Left hindlimb (tissue), 1 donor: Measurements from ENCODE around the gene SRD5A1.
"Not testable (repeated sequence)": the region's sequence is repeated elsewhere in the genome, so short reads cannot be mapped to it uniquely, and the experiment has no call there.

ENCODE experiments used
- DNase-seq: peaks from one replicate; pipeline ENCODE4 v3.0.0-alpha.2; 2018

Gene SRD5A1

DNA sequence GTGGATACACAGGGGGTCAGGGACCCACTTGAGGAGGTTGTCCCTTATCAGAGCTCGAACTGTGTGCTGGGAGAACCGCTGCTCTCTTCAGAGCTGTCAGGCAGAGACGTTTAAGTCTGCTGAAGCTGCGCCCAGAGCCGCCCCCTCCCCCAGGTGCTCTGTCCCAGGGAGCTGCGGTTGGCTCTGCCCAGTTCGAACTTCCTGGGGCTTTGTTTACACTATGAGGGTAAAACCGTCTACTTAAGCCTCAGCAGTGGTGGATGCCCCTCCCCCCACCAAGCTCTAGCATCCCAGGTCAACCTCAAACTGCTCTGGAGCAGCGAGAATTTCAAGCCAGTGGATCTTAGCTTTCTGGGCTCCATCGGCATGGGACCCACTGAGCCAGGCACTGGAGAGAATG is 15.9 kb downstream of the SRD5A1 start:
- no peak for DNase-seq

DNA sequence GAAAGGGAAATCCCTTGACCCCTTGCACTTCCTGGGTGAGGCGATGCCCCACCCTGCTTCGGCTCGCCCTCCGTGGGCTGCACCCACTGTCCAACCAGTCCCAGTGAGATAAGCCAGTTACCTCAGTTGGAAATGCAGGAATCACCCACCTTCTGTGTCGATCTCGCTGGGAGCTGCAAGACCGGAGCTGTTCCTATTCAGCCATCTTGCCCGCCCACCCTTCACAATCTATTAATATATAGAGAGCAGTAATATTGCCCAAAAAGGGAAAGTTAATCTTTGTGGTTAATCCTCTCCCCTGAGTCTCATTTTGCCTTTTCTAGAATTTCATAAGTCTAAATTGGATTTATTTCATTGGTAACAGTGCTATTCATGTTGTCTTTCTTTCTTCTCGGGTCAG is 16.4 kb downstream of the SRD5A1 start:
- no peak for DNase-seq

DNA sequence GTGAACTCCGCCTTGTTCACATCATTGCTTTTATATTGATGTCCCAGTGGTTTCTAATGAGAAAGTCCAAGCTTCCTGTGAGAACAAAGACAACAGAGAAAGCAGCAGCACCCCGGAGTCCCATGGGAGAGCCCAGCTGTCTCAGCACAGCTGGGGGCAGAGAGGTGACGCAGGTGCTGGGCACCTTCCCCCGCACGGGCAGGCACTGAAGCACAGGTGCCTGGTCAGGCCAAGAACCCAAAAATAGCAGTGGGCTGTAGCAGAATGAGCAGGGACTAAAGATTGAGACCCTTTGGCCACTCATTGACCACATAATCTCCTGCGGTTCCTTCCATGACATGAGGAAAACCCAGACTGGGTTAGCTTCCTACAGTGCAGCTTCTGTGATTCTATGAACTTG is 18.8 kb downstream of the SRD5A1 start:
- DNase-seq: no peak

DNA sequence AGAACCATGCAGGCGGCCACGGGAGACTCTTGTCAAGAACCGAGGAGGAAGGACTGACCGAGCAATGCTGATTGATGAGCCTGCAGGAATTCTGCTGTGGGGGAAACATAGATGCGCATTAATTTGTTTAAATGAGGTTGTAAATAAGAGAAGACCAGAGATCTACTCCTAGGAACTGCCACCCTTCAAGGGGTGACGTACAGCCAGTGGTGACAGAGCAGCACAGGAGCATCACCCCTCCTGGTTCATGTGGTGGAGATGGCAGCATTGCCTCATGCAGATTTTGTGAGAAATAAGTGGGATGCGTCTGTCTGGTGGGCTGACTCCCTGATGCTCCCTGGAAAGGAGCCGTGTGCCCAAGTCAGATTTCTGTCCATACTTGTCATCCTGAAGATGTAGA is 22.2 kb downstream of the SRD5A1 start:
- no peak for DNase-seq

DNA sequence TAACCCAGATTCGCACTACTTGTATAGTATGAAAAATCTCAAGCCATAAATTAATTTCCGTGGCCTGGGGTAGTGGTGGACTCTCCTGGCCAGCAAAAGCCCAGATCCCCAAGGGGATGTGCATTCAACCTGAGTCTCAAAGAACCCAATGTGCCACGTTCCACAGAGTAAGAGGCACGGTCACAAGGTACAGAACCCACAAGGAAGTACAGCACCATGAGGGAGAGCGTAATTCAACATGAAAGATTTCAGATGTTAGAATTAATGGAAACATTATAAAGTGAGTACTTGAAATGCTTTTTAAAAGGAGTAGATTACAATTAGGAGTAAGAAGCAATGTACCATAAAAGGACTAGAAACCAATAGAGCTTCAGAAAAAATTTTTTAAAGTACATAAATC is 23.4 kb downstream of the SRD5A1 start:
- DNase-seq: no peak

DNA sequence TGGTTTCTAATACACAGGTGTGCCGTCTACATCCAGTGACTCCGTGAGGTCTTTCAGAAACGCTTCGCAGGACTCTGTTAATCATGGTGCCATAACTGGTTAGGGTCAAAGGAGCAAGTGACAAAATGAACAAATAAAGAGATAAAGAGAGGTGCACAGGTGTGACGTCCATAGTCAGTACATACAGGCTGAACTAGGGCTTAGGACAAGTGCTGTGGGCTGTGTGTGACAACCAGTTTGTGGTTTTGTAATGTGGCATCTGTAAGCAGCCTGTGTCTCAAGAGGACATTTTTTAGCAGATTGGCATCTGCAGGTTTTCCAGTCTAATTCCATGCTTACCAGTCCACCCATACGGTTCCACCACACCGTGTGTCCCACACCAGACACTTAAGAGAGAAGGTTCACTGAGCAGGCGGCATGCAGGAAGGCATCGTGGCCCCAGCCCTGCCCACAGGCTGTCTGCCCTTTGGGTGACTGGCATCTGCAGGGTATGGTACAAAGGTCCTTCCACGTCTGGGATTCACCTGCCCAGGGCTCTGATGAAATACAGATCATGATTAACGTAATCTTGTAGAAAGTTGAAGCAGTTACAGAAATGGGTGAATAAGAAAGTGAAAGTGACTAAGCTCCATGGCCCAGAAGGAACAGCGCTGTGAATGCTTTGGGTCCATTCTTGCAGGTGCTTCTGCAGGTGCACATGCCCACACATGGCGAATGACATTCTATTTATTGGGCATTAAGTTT is 26.9 kb downstream of the SRD5A1 start:
- no peak for DNase-seq

DNA sequence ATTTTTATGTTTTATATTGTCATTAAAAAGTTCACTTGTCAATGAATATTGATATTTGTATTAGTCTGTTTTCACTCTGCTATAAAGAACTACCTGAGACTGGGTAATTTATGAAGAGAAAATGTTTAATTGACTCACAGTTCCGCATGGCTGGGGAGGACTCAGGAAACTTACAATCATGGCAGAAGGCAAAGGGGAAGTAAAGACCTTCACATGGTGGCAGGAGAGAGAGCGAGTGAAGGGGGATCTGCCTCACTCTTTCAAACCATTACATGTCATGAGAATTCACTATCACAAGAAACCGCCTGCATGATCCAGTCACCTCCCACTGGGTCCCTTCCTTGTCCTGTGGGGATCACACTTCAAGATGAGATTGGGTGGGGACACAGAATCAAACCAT is 27.4 kb downstream of the SRD5A1 start:
- DNase-seq: no peak

DNA sequence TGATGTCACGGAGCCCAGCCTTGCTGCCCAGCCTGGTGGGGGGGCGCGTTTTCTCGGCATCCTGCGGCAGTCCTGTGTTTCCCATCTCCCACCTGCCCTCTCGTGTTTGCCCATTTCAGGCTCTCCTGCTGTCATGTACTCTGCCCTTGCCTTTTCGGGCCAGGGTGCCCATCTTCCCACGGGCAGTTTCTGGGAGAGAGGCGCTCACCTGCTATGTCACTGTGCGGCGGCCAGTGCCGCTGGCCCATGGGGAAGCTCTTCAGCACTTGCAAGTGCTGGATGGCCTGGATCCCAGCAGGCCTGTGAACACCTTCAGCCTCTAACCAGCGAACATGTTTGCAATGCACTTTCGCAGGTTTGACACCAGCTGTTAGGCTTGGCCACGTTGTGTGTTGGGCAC is 33.5 kb downstream of the SRD5A1 start:
- no peak for DNase-seq

DNA sequence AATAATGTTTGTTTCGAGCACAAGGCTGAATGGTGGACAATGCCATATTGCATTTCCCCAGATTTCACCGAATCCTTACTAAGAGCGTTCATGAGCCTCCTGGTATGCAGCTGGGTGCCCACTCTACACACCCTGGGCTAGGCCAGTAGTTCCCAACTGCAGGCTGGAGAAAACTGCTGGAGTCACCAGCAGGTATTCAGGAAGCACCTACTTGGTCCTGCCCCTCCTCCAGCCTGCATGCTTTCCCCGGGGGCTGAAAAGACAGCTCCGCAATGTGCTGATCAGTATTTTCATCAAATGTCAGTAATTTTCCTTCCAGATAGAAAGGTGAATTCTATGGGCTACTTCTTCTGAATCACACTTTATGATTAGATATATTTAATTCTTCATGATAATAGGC is 34.4 kb downstream of the SRD5A1 start:
- DNase-seq: no peak

DNA sequence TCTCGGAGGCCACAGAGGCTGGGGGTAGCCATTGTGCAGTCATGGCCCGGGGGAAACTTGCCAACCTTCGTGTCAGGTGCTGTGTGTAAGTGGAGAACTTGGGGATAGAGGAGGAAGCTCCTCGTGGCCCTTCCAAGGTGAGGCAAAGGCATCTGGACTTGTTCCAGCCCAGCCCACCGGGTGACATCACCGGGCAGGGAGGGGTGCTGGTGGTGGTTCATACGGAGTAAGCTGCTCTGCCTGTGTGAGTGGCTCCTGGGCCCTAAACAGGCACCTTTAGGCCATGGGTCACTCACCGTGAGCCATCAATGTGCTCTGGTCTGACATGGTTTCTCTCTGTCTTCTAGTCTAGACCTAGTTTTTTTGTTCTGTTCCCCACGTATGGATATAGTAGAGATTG is 35.5 kb downstream of the SRD5A1 start:
- not testable (repeated sequence) for DNase-seq

DNA sequence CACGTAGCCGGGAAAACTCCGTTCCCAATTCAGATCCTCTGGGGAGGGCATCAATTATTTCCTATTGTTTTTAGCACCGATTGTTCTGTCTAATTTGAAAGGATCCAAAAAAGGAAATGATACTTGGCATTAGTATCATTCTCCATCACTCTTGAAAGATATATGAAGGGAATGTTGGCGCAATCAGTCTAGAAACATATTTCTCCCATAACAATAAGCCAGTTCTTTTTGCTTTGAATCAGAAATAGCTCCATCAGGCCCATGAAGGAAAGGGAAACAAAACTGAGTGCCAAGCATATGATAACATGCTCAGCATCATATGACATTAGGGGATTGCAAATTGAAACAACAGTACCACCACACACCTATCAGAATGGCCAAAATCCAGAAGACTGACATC is 39.8 kb downstream of the SRD5A1 start:
- DNase-seq: no peak

DNA sequence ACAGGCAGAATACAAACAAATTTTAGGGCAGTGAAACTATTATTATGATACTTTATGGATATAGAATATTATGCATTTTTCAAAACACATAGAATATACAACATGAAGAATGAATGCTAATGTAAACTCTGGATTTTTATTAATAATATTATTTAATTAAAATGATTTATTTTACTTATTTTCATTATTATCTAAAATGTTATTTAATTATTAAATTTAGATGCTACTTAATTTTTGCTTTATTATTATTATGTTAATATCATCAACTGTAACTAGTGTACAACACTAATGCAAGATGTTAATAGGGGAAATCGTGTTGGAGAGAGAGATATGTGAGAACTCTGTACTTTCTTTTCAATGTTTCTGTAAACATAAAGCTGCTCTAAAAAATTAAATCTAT is 40.7 kb downstream of the SRD5A1 start:
- DNase-seq: no peak

DNA sequence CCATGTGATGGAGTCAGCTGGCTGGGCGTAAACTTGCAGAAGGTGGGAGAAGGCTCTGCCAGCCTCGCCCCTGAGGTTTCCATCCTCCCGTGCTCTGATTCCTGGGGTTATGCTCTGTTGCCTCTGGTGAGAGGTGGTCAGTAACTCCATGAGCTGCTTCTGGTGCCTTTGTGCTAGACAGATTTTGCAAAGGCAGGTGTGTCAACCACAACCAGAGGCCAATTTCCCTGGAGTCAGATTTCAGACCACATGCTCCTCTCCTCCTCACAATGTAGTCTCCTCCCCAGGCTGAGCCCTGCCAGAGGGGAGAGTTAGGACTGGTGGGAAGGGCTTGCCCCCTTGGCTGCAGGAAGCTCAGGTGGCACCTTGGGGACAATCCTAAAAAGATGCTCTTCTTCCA is 41.2 kb downstream of the SRD5A1 start:
- no peak for DNase-seq

DNA sequence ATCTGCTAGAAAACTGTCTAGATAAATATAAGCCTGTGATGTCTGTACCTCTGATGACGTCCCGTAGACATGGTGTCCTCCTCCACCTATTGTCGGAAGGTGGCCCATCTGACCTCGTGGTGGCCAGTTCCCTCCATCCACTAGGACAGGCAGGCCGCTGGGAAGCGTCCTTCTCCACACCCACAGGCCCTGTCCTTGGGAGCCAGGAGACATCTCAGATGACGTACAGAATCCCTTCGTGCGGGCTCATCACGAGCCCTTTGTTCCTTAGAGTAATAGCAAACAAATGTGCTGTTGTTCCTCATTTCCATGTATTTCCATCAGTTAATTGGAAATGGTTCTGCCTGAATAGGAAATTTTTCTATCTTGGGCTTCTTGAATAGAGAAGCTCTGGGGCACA is 41.6 kb downstream of the SRD5A1 start:
- no peak for DNase-seq

DNA sequence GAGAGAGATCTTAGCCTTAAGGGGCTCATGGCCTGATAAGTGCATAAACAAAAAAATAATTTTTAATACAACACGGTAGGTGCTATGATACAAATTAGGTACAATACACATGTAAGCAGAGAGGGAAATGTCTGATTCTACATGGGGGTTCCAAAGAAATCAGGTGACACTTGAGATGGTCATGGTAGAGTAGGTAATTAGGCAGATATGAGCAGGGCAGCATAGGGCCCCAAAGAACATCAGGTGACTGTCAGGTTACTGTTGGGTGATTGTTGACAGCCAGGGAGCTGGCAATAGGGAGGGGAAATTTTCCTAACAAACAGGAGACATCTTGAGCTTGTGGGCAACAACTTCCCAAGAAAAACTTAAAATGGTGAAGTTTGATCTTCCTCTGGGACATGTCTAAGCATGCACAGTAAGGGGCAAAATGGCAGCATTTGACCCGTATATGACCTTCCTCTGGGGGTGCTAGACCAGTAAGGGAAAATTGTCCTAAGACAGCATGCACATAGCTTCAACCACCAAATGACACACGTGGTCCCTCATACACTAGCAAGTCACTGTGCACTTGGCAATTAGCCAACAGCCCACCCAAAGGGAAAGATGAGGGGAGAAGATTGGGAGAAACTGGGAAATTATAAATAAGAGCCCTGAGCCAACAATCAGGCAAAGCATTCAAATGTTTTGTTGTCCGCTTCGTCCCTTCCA is 42.7 kb downstream of the SRD5A1 start:
- DNase-seq: no peak

DNA sequence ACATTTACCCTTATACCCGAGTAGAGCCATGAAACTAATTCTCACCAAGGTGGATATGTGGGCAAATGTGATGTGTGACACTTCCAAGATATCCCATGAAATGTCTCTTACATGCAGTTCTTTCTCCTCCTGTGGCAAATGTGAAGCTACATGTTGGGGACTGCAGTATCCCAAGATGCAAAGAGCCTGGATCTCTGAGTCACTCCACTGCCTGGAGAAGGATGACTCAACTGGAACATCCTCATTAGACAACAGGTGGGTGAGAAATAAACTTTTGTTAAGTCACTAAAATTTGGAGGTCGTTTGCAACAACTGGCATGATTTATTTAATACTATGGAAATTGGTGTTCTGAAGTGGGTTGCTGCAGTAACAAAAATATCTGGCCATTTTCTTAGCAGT is 43.5 kb downstream of the SRD5A1 start:
- no peak for DNase-seq

DNA sequence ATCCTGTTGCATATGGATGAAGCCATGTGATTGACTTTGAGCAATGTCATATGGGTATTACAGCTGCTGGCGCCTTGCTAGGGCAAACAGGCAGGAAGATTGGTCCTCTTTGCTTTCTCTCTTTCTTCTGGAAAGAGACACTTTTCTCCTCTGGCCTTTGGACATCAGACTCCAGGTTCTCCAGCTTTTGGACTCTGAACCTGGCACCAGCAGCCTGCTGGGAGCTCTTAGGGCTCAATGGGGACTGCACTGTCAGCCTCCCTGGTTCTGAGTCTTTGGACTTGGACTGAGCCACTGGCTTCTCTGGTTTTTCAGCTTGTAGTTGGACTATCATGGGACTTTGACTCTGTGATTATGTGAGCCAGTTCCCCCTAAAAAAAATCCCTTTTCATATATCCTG is 45.1 kb downstream of the SRD5A1 start:
- DNase-seq: no peak

DNA sequence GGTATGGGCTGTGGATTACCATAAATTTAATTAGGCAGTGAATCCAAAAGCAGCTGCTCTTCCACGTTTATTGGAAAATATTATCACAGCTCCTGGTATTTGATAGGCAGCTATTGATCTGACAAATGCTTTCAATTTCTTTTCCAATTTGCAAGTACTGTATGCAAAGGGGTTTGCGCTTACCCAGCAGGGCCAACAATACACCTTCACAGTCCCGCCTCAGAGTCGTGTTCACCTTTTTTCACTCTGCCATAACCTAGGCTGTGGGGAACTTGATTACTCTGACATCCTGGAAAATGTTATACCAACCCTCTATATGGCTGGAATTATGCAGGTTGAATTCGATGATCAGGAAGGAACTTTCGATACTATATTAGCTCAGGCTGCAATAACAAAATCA is 47.7 kb downstream of the SRD5A1 start:
- no peak for DNase-seq

DNA sequence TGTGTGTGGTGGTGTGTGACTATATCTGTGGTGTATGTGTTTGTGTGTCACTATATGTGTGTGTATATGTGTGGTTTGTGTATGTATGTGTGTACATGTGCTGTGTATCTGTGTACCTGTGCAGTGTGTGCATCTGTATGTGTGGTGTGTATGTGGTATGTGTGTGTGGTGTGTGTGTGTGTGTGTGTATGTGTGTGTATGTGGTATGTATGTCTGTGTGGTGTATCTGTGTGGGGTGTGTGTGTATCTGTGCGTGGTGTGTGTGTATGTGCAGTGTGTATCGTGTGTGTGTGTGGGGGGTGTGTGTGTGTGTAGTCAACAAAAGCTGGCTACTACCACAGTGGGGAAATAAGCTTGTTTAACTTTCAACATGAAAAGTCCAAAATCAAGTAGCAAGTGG is 48.4 kb downstream of the SRD5A1 start:
- no peak for DNase-seq

DNA sequence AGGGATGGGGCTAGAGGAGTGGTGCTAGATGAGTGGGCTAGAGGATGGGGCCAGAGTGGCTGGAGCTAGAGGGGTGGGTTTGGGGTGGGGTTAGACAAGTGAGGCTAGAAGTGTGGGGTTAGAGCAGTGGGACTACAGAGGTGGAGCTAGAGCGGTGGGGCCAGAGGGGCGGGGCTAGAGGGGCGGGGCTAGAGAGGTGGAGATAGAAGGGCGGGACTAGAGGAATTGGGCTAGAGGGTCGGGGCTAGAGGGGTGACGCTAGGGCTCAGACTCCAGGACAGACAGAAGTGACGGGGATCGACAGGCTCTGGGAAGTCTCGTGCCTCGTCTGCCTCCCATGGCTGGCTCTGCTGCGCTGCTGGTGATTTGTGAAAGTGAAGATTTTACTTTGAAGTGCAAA is 49.0 kb downstream of the SRD5A1 start:
- DNase-seq: no peak

DNA sequence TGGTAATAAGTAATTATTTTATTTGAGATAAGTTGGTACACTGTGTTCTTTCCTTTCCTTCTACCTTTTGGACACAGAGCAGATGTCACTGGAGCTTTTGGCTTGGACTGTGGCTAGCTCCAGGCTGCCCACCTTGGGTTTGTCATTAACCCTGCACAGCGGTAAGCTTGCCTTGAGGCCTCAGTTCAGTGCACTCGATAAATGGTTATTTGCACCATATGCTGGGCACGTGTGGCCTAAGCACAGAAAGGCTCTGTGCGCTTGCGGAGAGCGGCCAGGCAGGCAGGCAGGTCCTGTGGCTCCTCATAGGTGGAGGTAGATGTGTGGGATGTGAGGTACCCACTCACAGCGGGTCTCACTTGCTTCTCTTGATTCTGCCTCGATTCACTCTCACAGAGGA is 50.0 kb downstream of the SRD5A1 start:
- no peak for DNase-seq

DNA sequence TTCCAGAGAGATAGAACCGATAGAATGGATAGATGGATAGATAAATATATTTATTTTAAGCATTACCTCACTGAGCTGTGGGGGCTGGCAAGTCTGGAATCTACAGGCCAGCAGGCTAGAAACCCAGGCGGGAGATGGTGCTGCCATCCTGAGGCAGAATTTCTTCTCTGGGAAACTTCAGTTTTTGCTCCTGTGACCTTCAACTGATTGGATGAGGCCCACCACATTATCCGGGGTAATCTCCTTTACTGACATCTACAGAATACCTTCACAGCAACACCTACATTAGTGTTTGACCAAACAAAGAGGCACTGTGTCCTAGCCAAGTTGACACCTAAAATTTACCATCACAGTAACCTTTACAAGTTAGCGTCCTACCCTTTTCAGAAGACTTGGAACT is 50.8 kb downstream of the SRD5A1 start:
- no peak for DNase-seq

DNA sequence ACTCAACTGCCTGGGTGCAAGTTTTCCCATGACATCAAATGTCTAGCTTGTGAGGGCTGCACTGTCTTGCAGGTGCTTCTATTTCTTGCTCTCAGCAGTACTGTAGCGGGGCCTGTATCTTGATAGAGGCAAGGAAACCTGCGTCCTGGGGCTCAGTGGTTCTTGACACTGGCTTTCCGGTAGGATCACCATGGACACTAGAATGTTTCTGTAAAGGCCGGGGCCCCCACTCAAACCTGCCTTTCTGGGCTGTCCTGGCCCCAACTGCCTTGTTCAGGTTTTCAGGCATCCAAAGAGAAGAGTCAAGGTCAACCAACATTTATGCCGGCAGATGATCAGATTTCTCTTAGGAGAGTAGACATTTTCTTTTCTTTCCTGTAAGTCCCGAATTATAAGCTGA is 53.3 kb downstream of the SRD5A1 start:
- no peak for DNase-seq

DNA sequence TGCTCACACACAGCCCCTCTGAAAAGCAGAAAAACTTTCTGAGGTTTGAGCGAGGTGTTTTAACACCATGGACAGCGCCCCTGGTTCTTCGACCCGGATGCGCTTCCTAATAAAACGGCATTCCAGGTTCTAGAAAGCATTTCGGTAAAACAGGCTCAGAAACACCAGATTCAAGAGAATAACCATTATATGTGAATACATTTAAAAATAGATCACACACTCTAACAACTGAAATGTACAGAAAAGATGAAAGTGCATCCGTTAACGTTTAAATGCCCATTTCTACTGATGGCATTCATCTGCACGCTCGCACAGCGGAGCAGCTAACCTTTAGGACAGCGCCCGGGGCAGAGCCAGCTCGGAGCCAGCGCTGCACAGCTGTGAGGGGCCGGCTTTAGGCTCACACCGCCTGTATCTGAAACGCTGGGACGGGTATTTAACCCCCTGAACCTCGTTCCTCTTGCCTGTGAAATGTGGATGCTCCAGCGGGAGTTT is 53.7 kb downstream of the SRD5A1 start:
- no peak for DNase-seq

DNA sequence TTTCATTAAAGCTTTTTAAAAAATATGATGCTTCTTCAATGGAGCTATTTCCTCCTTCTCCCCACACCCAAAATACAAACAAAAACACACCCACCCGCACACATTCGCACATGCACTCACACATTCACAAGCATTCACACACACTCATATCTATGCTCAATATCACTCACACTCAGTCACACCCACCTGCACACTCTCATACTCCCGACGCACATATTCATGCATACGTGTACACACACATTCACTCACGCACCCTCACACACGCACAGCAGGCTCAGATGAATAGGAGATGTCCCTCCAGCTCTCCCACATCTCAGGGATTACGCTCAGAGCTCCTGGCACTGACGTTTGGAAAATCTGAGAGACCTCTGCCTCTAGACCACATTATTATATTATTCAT is 54.3 kb downstream of the SRD5A1 start:
- no peak for DNase-seq
